Stimulated activated CD4-positive, alpha-beta T cell treated with anti-CD3 and anti-CD28 coated beads, Interleukin-4, amount 100 ng/mL, for 1 hour (primary cell): Measurements from ENCODE around the gene MEPE.
"Not testable (repeated sequence)": the region's sequence is repeated elsewhere in the genome, so short reads cannot be mapped to it uniquely, and the experiment has no call there.

ENCODE experiments used
- DNase-seq: peaks from one replicate; pipeline ENCODE4 v3.0.0-alpha.2; 2020

The MEPE gene

DNA sequence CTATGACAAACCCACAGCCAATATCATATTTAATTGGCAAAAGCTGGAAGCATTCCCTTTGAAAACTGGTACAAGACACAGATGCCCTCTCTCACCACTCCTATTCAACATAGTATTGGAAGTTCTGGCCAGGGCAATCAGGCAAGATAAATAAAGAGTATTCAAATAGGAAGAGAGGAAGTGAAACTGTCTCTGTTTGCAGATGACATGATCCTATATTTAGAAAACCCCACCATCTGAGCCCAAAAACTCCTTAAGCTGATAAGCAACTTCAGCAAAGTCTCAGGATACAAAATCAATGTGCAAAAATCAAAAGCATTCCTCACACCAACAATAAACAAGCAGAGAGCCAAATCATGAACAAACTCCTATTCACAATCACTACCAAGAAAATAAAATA, 58.0 kb downstream of the MEPE start:
- DNase-seq: not testable (repeated sequence)

DNA sequence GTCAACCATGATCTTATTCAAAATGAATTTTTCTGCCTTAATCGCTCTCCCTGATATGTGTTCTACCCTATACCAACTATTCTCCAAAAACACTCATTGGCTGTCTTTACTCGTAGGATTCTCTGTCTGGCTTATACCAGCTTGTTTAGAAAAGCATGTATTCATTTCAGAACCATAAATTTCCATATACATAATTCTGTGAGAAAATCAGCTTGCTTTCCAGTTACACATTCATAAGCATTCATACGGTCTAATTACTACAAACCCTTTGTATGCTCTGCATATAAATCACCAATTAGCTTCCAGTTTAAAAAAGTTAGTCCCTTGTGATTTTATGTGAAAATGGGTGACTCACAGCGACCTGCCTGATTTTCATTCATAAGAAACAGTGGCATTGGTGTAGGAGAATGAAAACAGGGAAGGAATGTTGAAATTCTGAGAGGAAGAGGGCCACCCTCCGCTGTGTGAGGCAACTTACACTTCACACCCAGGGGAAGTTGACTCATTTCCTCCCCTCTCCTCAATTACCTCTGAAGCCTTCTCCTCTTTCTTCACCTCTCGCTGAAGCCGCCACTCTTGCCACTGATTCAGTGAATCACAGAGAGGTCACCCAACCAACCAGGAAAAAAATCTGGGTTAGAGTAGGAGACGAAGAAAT, 63.3 kb downstream of the MEPE start:
- DNase-seq: no peak
